ENCODE data around the gene NAA10. TPM values are rescaled to one million over a fixed set of nuclear protein-coding genes. Genes with fewer than 3 reads are reported as not detected.
A peak's percentile ranks its signal among the peaks of the same experiment; 100 is the strongest.

The NAA10 gene
- polyA plus RNA-seq, 2 of the 4 experiments (the other 2 are of a cell fraction) = 63.5 to 230 TPM

- DNase-seq (ENCODE audit: low read depth in 1 of 2, low spot score in 1 of 2) = peak in 1 of 2 experiments; percentile 45
Measured at GRCh38 chrX:153926858-153927671, 7.8 kb downstream of the NAA10 start.

GRCh38 chrX:153926552-153926857 is 8.3 kb downstream of the NAA10 start:
- TF ChIP-seq HOXB13 (CRISPR knock-in tag; IDR thresholded peaks at IDR 0.05; ENCODE audit: low read depth) (no peak), CTCF (IDR thresholded peaks at IDR 0.05) (no peak), MYC (IDR thresholded peaks at IDR 0.05; ENCODE audit: borderline replicate concordance, low read length) (no peak), SREBF2 (IDR thresholded peaks at IDR 0.05) (no peak), PHF8 (IDR thresholded peaks at IDR 0.05; ENCODE audit: borderline replicate concordance, low read depth) (no peak), RCOR1 (IDR thresholded peaks at IDR 0.05; ENCODE audit: low read depth, low read length) (no peak), ZNF302 (CRISPR knock-in tag; IDR thresholded peaks at IDR 0.05) (no peak), RARB (CRISPR knock-in tag; IDR thresholded peaks at IDR 0.05) (no peak), ZFP36 (IDR thresholded peaks at IDR 0.05; ENCODE audit: borderline replicate concordance, partially characterized antibody) (no peak), PBX3 (IDR thresholded peaks at IDR 0.05) (no peak), E2F6 (IDR thresholded peaks at IDR 0.05; ENCODE audit: borderline replicate concordance, low read depth) (no peak), HOXB5 (CRISPR knock-in tag; IDR thresholded peaks at IDR 0.05) (no peak)
- TF ChIP-seq, protein P1, sequence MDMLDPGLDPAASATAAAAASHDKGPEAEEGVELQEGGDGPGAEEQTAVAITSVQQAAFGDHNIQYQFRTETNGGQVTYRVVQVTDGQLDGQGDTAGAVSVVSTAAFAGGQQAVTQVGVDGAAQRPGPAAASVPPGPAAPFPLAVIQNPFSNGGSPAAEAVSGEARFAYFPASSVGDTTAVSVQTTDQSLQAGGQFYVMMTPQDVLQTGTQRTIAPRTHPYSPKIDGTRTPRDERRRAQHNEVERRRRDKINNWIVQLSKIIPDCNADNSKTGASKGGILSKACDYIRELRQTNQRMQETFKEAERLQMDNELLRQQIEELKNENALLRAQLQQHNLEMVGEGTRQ (IDR thresholded peaks at IDR 0.05) = no peak
- ATAC-seq (no peak), DNase-seq (ENCODE audit: low read depth in 1 of 2, low spot score in 1 of 2) (no peak), FAIRE-seq (no peak)
- Histone ChIP-seq H3K4me2 (no peak overlapping the region), H3K4me3 (no peak overlapping the region), H3K27ac (peak overlapping the region in 1 of 2 experiments; percentile 96; a peak in 2 of 6 replicates), H3K9me3 (no peaks in the 10 kb centered on the region), H3K4me1 (peaks cover 14% of the 10 kb centered on the region)
- 80% methylated on average over 1 of the region's 4 CpGs for WGBS (ENCODE audit: missing lambda C conversion rate)
- CTCF ChIA-PET = interaction anchor here (25.1 kb wide), 1 partner anchor 19 kb away, joined by 363 read pairs; the partner anchor contains the start of gene RENBP
- POLR2A ChIA-PET = interaction anchor here (1.3 to 1.4 kb wide), 2 partner anchors 26 to 132 kb away, joined by 4 read pairs; partner anchors contain the start of genes IDH3G and SSR4

More at GRCh38 chrX:153926858-153927671, 7.8 kb downstream of the NAA10 start:
- FAIRE-seq (no peak), ATAC-seq (no peak)
- WGBS (ENCODE audit: missing lambda C conversion rate) = 75% methylated on average over 17 of the region's 31 CpGs
- Histone ChIP-seq H3K4me3 (peak overlapping the region; percentile 84), H3K9me3 (no peaks in the 10 kb centered on the region), H3K27ac (peak overlapping the region; percentile 96 to 99), H3K4me2 (peak overlapping the region; percentile 93), H3K4me1 (peaks cover 14% of the 10 kb centered on the region)
- POLR2A ChIA-PET = interaction anchor here (1.0 to 1.4 kb wide), 4 partner anchors 20 to 133 kb away, joined by 4 read pairs; partner anchors contain the start of genes IDH3G and SSR4
- TF ChIP-seq POLR2A (IDR thresholded peaks at IDR 0.05; ENCODE audit: low read length) (peak; percentile 15; the same call in 1 of the 2 replicates), POLR2AphosphoS2 (conservative IDR thresholded peaks at IDR 0.05; ENCODE audit: low read length) (no peak), CBX2 (IDR thresholded peaks at IDR 0.05; ENCODE audit: borderline replicate concordance, low read depth) (no peak)
- CTCF ChIA-PET = interaction anchor here (0.9 to 25.1 kb wide), 4 partner anchors 18 to 985 kb away, joined by 4 to 363 read pairs (median 5); partner anchors contain the start of gene RENBP

Data from A549 (cell line).